HG02678 (cell line): ENCODE measurements around the gene COL4A3.

ENCODE experiments used
- ATAC-seq: cut with Tn5 transposase; IDR thresholded peaks from one replicate; pipeline ENCODE4 v1.9.1; 2021; ENCODE audit warnings: mild to moderate bottlenecking, moderate library complexity; ENCODE audit not compliant: unreplicated experiment

The COL4A3 gene

DNA sequence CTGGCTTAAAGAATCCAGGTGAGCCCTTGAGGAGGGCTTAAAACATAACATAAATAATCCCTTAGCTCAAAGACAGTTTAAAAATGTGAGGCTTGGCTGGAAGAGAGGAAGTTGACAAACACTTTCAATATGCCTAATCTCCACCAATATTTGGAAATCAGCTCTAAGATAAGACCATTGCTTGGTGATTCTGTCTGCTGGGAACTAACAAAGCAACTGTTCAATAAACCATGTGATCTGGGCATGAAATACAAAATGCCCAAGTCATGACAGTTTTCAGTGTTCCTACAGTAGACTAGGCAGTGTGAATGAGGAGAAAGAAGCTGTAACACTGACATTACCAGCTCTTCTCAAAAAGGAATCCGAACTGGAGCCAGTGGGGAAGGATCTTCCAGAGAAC lies 171.3 kb downstream of the COL4A3 start:
- no peak for ATAC-seq

DNA sequence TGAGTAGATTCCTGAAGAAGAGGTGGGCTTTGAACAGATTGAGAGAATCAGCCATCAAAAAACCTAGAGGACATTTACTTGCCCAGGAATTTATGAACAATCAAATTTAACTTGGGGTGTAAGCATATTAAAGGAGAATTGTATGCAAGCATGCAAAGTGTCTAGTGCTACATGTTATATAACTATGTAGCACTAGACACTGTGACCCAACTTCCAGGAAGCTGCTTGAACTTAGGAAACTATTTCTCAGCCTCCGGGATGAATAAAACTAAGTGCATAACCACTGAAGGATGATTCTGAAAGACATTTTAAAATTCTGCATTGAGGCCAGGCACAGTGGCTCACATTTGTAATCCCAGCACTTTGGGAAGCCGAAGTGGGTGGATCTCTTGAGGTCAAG lies 173.0 kb downstream of the COL4A3 start:
- no peak for ATAC-seq

DNA sequence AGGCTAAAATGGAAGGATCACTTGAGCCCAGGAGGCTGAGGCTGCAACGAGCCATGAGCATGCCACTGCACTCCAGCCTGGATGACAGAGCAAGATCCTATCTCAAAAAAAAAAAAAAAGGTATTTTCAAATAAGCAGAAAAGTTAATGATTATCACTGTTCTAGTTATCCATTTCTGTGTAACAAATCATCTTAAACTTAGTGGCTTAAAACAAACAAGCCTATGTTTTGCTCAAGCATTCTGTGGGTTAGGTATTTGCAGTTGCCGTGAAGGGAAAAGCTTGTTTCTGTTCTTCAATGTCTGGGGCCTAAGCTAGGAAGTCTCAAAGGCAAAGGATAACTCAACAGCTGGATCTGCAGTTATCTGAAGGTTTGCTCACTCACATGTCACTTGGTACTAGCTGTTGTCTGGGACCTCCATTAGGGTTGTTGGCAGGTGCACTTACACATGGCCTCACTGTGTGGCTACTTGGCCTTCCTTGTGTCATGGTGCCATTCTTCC lies 174.7 kb downstream of the COL4A3 start:
- peak; percentile 35 for ATAC-seq

DNA sequence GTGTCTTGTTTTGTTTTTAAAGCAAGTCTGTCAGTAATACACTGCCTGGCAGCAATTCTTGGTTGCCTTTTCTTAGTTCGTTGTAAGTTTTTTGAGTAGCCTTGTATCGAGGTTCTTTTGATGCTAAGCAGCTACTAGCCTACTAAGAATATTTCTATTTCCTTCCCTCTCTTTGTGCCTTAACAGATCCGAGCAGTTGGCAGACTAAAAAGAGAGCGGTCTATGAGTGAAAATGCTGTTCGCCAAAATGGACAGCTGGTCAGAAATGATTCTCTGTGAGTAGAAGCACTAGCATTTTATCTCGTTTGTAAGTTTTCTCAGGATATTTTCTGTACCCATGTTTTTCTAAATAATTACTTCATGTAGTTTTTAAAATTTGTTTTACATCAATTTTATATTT lies 175.7 kb downstream of the COL4A3 start:
- ATAC-seq: no peak

DNA sequence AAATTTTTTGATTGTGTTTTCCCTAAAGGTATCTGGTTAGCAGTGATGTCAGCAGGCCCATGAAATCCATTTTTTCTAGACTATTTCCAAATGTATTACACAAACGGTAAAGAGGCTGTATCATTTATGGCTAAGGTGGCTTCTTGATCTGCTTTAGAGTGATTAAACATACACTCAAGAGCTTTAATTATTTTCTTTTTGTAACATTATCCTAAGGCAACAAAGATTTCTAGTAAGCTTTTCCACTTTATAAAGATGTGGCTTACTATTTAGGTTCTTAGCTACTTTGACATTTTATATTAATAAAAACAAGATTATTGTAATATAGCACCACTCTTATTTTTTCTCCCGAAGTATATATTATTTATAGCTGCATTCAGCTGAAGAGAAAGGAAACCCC lies 177.1 kb downstream of the COL4A3 start:
- no peak for ATAC-seq

DNA sequence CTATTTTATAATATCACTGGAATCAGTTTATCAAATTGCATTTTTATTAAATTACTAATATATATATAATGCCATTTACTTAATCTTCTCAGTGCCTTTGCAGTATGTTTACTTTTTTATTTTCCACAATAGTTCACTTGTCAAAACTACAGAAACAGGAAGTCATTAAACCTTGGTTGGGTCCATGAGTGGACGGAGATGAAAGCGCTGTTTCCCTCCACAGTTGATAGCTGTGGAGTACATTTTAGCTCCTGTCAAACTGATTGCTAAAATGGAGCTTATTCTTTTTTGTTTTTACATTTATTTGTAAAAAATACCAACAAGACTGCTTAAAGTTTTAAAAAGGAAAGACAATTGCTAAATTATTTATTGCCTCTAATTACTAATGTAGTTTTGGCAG lies 179.8 kb downstream of the COL4A3 start:
- no peak for ATAC-seq

DNA sequence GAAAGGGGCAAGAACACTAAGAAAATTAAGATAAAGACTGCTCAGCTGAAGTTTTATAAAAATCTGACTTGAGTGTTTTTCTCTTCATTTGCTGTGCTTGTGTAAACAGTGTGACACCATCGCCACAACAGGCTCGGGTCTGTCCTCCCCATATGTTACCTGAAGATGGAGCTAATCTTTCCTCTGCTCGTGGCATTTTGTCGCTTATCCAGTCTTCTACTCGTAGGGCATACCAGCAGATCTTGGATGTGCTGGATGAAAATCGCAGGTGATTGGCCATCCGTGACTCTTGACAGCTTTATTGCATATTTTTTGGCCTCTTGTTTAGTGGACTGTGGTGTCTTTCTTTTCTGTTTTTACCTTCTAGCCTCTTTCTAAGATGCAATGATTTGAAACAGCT lies 182.7 kb downstream of the COL4A3 start:
- no peak for ATAC-seq

DNA sequence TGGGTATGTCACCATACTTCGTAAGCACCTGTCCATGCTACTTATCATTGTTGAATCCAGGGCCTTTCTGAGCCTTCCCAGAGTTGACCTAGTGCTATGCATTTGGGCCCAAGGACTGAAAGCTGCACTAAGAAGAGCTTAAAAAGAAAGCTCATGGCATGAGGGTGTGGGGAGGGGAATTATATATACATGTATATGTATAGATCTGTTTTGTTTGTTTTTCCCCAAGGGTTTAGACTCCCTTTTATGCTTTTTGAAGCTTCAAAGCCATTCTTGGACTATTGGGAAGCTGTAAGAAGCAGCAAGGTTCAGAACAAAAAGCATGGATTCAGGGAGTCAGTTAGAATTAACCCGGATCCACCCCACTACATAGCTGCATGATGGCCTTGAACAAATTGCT lies 183.9 kb downstream of the COL4A3 start:
- ATAC-seq: no peak

DNA sequence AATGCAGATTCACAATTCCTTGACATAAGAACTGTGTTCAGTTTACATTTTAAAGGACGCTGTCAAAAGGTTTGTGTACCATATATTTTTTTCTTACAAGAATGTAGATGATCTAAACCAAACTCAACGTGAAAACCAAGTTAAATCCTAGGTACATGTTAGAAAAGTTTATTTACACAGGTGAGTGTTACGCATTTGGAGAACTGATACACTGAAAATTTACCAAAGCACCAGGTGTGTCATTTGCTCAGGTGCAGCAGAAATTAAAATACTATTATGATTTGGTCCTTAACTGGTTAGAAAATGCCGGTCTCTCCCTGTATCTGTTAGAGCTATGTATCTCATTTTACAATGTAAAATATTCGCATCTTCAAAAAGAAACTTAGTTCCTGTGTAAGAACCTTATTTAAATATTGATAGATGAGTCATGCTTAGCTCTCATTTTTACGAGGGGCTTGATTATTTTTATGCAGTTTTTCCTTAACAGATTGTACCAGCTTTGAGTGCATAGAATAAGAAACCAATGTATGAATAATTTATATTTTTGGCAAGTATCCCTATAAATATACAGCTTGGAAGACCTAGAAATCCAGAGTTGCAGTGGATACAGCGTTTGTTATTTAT lies 185.7 kb downstream of the COL4A3 start:
- no peak for ATAC-seq

DNA sequence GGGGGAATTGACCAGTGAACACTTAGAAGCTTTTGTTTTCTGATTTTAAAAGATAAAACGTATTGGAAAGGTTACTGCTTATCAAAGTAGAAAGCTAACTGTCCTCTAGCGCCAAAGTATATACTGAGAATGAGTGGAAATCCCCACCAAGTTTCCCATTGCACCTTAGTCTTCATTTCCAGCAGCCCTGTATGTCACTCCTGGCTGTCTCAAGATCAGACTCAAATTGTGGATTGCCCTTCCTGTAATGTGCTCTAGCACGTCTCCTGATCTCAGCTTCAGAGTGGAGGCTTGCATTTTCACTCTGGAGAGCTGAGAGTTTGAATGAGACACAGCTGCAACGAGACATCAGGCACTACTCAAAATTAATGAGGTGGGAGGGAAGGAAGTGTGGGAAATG lies 187.2 kb downstream of the COL4A3 start:
- ATAC-seq: peak; percentile 79

DNA sequence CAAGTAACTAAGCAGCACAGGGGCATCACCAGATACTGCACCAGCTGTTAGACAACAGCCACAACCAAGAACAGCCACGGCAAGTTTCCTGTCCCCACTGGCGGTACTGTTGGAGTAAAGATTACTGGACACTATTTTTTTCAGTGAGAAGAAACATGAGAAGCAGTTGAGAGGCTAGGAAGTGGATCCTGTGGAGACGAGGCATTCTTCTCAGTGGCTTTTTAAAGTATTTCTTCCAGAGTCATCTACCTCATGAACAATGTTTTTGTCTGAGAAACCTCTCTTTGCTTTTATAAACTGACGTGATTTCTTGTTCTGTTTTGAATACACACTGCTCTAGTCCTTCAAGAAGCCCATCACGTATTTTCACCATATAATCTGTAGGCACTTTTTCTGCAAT lies 195.9 kb downstream of the COL4A3 start:
- no peak for ATAC-seq

DNA sequence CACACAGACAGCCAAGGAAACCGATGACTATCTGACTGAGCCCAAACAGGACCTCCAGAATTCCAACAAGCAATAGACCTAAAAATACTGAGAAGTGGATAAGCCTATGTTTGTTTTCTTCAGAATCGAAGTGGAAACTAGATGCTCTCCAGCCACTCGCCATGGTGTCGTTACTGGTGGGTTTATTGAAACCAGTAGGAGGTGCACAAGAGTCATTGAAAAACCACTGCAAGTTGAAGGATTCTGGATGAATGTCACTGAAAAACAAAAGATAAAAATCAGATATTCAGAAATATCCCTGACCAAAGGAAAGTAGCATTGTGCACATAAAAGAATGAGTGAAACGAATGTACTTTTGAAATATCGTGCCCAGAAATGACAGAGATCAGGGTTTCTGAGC lies 199.3 kb downstream of the COL4A3 start:
- no peak for ATAC-seq
